Psoas muscle (tissue), 8 donors: ENCODE measurements around the gene TEX35. TPM values are rescaled to one million over a fixed set of nuclear protein-coding genes. Genes with fewer than 3 reads are reported as not detected.

Source experiments
- ATAC-seq, 4 donors: fragments of 200-7000 bp; cut with Tn5 transposase; one replicate each; pipeline ENCODE4 v1.9.1; 2020; ENCODE audit warnings: moderate library complexity in 3 of 4, mild to moderate bottlenecking in 2 of 4
- DNase-seq, 2 donors: peaks; one replicate each; pipeline ENCODE4 v3.0.0-alpha.2; 2020
- H3K27ac ChIP-seq: fragments of 200-600 bp; one replicate; pipeline ENCODE4 v1.8.0; 2022
- H3K27me3 ChIP-seq, 3 donors: fragments of 200-600 bp in 1 of 3; one replicate each; pipeline versions ENCODE4 v1.6.1 to v1.8.0; 2013 to 2022; ENCODE audit warnings: low read length in 2 of 3, mild to moderate bottlenecking in 2 of 3, moderate library complexity in 1 of 3; ENCODE audit not compliant: insufficient read depth in 3 of 3
- H3K36me3 ChIP-seq, 2 donors: fragments of 200-600 bp in 1 of 2; one replicate each; pipeline versions ENCODE4 v1.6.1 to v1.8.0; 2013 to 2022; ENCODE audit warnings: low read depth in 1 of 2, mild to moderate bottlenecking in 1 of 2, moderate library complexity in 1 of 2; ENCODE audit not compliant: insufficient read depth in 1 of 2
- H3K4me1 ChIP-seq: fragments of 200-600 bp; one replicate; pipeline ENCODE4 v1.8.0; 2022
- H3K4me3 ChIP-seq: fragments of 200-600 bp; one replicate; pipeline ENCODE4 v1.8.0; 2022; ENCODE audit warnings: mild to moderate bottlenecking
- H3K9me3 ChIP-seq: fragments of 200-600 bp; one replicate; pipeline ENCODE4 v1.8.0; 2022
- CTCF ChIP-seq: fragments of 200-600 bp; IDR thresholded peaks from one replicate; pipeline ENCODE4 v1.8.0; 2022; ENCODE audit warnings: antibody characterized with exemption
- WGBS, 3 donors: extraction: QIAGEN DNeasy Blood & Tissue Kit; methylation state at CpG; one replicate each; pipeline versions ENCODE4 v1.1.6 to v1.1.7; 2013; 5-methylcytosine and 5-hydroxymethylcytosine counted together
- intact Hi-C, 2 donors: fragments of 100-400 bp; cut with DNase I; formaldehyde crosslinking; loops; one replicate each; pipeline versions ENCODE4 v1.11.0 to v1.14.2; 2022
- polyA plus RNA-seq, 3 donors: library from polyadenylated mRNA; stranded (reverse); fragments of 200-250 nt; gene quantifications; one replicate each; pipeline ENCODE4 v1.2.3, GENCODE V29; 2013
- total RNA-seq, 4 donors: library from RNA; stranded (reverse); fragmentation: NEBNext Ultra II Directional in 2 of 4; extraction: Animal tissue kit (Norgen Biotek cat#: 25700) in 2 of 4; gene quantifications; one replicate each; pipeline versions ENCODE4 v1.2.1 to v1.2.4, GENCODE V29; 2021 to 2023
- donor health status: healthy with polysubstance abuse.
- donor health status: DM: no; HTN: no; CAD: no; lungs with moderate emphysema.
- donor health status: Bipolar disorder and iron deficiency.
- donor health status: healthy.
- donor health status: DM: yes; HTN: yes; CAD: no.
- donor health status: DM: no; HTN: no; CAD: no.
- donor health status: DM: no; HTN: no; CAD: no.
- donor health status: DM: yes; HTN: yes; CAD: no.

Gene TEX35
- total and polyA plus RNA-seq, 7 donors, result not detected

GRCh38 chr1:178560871-178561376, 48.0 kb downstream of the TEX35 start:
- no peaks in the 10 kb centered on the region for H3K36me3 ChIP-seq
- ATAC-seq (no peak), DNase-seq (no peak)
- no peaks in the 10 kb centered on the region for H3K9me3 ChIP-seq
- 81 to 86% (median 81%) methylated on average over 7 to 8 of the region's 8 CpGs for WGBS, 3 donors
- H3K4me1 ChIP-seq, result peaks cover 4% of the 10 kb centered on the region
- no peak overlapping the region for H3K27ac ChIP-seq
- TF ChIP-seq CTCF, result no peak
- H3K27me3 ChIP-seq, result no peaks in the 10 kb centered on the region
- H3K4me3 ChIP-seq, result no peak overlapping the region
- intact Hi-C loops, result no loop called here

- no peak for TF ChIP-seq CTCF
- intact Hi-C loops, result no loop called here
- ATAC-seq, result no peak
- Histone ChIP-seq H3K36me3 (no peaks in the 10 kb centered on the region), H3K27ac (no peak overlapping the region), H3K27me3 (no peaks in the 10 kb centered on the region), H3K4me3 (no peak overlapping the region), H3K9me3 (no peaks in the 10 kb centered on the region), H3K4me1 (peaks cover 7% of the 10 kb centered on the region)
- DNase-seq, result no peak
- 98 to 99% (median 98%) methylated on average over 7 of the region's 7 CpGs for WGBS, 3 donors
These were observed 50.4 kb downstream of the TEX35 start for GRCh38 chr1:178563099-178563820.

- H3K27ac ChIP-seq, result no peak overlapping the region
- H3K9me3 ChIP-seq, result no peaks in the 10 kb centered on the region
- peaks cover 7% of the 10 kb centered on the region for H3K4me1 ChIP-seq
- intact Hi-C loops, result no loop called here
- DNase-seq, result no peak
- no peaks in the 10 kb centered on the region for H3K36me3 ChIP-seq
- WGBS, 3 donors, result 27 to 43% (median 31%) methylated on average over 4 of the region's 4 CpGs
- no peak for ATAC-seq
- H3K27me3 ChIP-seq, result no peaks in the 10 kb centered on the region
- no peak for TF ChIP-seq CTCF
- H3K4me3 ChIP-seq, result no peak overlapping the region
These were observed 51.3 kb downstream of the TEX35 start for GRCh38 chr1:178564086-178564782.

GRCh38 chr1:178564783-178565180, 51.9 kb downstream of the TEX35 start:
- intact Hi-C loops, result no loop called here
- WGBS, 3 donors, result 36 to 45% (median 44%) methylated on average over 2 of the region's 2 CpGs
- H3K4me1 ChIP-seq, result peaks cover 7% of the 10 kb centered on the region
- H3K27ac ChIP-seq, result no peak overlapping the region
- no peak for TF ChIP-seq CTCF
- H3K9me3 ChIP-seq, result no peaks in the 10 kb centered on the region
- ATAC-seq (no peak), DNase-seq (no peak)
- no peak overlapping the region for H3K4me3 ChIP-seq
- H3K27me3 ChIP-seq, result no peaks in the 10 kb centered on the region
- no peaks in the 10 kb centered on the region for H3K36me3 ChIP-seq
